Measurements from ENCODE around the gene CIDEA.
A peak's percentile ranks its signal among the peaks of the same experiment; 100 is the strongest.

Gene CIDEA

DNA sequence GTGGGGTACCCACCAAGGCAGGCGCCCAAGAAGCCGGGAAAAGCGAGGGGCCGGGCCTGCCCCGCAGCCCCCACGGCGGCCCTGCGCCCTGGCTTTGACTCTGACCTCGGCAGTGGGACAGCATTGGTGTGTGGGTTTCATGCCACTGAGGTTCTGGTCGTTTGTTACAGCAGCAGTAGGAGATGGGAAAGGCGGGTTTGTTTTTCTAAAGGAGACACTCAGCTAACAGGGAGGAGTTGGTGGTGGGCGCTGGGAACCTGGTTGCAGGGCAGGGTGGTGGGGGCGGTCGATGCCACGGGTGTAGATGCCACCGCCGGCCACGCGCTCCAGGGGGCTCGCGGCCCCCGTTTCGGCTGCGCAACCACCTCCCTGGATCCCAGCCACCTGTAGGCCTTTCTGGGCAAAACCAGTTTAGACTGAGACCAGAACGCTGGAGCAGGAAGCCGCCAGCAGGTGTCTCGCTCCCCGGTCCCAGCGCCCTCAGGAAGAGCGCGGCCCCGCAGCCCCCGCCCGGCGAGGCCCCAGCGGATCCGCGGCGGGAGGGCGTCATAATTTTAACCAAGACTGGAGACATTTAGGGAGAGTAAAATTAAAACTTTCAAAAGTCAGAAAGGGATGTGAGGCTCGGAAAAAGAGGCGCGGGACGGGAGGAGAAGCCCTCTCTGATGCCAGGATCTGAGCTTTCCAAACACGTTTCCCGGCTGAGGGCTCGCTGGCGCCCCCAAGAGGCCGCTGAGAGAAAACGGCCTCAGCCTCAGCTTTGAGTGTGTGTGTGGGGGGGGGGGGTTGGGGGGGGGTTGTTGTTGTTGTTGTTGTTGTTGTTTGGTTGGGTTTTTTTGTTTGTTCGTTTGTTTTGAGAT is 17.4 kb downstream of the CIDEA start:
- DNase-seq (ENCODE audit: low read depth in 4 of 4, low spot score in 1 of 4), result peak; percentile 7 to 49 (median 24)

DNA sequence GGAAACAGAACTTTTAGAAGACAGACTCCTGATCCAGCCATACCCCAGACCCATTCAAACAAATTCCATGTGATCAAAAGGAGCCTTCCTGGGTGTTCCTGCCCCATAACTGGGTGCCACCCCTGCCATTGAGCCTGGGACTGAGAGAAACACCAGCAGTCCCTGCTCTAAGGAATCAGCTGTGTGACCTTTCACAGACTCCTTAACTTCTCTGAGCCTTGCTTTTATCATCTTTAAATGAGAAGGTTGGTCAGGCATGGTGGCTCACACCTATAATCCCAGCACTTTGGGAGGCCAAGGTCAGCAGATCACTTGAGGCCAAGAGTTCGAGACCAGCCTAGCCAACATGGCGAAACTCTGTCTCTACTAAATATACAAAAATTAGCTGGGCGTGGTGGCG is 20.6 kb downstream of the CIDEA start:
- no peak for DNase-seq (ENCODE audit: low read depth in 4 of 4, low spot score in 1 of 4)

DNA sequence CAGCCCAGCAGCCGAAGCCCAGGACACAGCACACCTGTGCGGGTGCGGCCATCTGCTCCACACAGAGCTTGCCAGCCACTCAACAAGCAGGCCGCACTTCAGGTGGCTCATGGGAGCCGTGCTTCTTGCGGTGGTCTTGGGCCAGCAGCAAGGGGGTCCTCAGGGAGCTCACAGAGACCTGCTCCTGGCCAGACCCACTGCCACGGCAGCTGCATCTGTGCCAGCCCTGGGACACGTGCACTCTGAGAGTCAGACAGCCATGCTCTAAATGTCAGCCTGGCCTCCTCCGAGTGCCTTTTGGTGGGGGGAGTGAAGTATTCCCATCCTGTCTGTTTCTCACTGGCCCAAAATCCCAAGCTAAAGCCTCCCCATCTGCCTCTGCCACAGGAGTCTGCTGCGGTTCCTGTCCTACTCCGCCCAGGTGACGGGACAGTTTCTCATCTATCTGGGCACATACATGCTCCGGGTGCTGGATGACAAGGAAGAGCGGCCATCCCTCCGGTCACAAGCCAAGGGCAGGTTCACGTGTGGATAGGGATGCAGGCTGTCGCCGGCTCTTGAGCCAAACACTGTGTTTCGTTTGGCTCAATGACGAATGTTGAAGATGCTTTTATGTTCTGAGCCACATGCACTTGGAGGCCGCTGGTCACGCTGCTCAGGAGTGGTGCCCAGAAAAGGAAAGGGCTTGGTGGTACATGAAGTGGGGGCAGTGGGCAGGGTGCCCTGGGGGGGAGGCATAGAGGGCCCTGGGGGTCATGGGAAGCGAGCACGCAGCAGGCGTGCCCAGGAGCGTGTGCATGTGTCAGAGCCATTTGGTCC is 22.8 kb downstream of the CIDEA start:
- no peak for DNase-seq (ENCODE audit: low read depth in 4 of 4, low spot score in 1 of 4)

DNA sequence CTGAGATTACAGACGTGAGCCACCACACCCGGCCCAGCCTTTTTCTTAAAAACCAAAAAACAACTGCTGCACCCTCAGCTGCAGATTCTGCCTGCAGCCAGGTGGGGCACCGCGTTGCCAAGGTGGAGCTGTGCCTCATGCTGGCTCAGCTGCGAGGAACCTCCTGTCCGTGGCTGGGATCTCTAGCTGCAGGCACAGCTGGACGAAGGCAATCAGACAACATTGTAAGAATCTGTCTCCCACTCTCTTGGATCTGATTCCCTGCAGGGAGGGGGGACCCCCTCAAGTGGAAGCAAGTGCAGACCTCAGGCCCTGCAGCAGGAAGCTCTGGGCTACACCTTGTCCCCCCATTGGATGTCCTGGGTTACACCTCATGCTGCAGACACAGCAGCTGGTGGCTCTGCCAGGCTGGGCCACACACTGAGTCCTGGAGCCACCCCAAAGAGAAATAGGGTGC is 24.1 kb downstream of the CIDEA start:
- DNase-seq (ENCODE audit: low read depth in 4 of 4, low spot score in 1 of 4), result no peak

DNA sequence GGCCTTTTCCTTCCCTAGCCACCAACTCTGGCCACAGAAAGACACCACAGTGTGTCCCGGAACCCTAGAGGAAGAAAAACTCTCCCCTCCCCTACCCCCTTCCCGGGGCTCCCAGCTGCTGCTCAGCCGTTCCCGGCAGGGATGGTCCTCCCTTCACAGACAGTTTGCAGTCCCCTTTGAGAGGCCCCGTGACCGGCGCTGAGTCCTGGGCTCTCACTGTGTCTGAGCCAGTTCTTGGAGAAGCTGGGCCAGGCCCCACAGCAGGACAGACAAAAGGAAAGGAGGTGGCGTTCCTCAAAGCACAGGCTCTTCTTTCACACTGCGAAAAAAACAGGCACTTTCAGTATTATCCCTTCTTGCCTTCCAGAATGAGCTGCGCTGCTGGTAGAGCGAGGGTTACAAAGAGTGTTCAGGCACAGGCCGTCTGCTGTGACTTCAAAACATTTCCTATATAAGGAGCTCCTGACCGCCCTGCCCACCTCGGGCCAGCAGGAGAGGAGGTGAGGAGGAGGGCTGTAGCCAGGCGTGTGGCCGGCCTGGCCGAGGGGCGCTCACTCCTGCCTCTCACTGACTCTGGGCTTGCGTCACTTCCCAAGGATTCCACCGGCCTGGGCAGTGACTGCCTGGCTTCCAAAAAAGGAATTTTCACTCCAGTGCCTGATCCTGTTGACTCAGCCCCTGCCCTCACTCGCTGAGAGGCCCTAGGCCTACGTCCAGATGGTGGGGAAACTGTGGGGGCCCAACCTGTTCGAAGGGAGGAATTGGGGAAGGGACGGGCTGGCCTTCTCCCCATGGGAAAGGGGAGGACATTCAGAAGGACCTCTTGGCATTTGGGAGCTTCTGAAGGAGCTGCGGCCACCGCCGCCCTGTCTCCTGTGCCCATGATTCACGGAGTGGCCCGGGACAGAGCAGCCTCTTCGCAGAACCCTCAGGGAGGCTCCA is 24.9 kb downstream of the CIDEA start:
- no peak for DNase-seq (ENCODE audit: low read depth in 4 of 4, low spot score in 1 of 4)

DNA sequence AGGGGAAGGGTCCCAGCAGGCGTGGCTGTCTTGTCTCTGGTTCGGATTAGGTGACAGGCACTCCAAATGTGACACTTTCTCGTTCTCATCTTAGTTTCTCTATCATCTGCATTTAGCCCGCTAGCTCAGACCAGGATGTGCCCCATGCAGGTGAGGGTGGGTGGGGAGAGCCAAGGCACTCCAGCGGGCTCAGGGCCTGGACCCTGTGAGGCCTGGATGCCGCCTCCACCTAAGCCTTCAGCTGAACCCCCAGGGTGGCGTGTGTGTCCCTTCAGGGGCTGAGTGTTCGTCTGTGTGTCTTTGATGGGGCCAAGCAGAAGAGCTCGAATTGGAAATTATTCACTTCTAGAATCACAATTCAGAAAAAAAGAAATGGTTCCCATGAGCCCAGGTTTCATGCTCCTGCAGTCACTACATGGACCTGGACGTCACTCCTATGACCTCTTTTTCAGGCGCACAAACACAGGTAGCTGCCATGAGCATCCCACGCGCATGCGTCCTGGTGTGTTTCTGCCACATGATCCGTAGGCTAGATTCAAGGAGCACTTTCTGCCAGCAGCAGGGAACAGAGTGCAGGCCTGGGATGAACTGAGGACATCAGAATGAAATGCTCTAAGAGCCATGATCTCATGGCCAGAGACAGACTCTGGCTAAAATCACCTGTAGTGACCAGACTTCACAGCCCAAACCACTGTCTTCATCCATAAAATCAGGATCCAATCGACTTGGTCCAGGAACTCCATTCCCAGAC is 25.8 kb downstream of the CIDEA start:
- no peak for DNase-seq (ENCODE audit: low read depth in 4 of 4, low spot score in 1 of 4)

DNA sequence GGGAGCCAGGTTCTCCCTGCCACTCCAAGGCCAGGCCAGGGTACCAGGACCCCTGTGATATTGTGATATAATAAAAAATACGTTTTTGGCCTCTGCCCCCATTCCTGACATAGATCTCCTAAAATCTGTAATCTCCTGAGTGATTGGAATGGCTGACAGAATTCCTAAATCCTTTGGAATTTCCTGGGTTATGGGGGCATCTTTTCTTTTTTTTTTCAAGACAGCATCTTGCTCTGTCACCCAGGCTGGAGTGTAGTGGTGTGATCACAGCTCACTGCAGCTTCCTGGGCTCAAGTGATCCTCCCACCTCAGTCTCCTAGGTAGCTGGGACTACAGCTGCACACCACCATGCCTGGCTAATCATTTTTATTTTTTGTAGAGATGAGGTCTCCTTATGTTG is 27.7 kb downstream of the CIDEA start:
- DNase-seq (ENCODE audit: low read depth in 4 of 4, low spot score in 1 of 4), result no peak

DNA sequence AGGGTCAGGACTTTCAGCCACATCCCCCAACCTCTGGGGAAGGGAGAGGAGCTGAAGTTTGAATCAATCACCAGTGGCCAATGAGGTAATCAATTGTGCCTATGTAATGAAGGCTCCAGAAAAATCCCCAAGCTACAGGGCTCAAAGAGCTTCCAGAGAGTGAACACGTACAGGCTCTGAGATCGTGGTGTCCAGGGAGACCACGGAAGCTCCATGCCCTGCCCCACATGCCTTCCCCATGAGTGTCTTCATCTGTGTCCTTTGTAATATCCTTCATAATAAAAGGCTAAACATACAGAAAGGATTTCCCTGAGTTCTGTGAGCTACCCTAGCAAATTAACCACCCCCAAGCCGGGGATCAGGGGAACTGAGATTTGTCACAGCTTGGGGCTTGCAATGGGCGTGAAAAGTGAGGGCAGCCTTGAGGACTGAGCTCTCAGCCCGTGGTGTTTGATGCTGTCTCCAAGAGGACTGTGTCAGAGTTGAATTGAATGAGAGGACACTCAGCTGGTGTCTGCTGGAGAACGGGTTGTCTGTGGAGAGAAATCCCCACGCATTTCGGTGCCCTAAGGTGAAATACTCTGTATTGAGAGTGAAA is 28.4 kb downstream of the CIDEA start:
- DNase-seq (ENCODE audit: low read depth in 4 of 4, low spot score in 1 of 4), result no peak

DNA sequence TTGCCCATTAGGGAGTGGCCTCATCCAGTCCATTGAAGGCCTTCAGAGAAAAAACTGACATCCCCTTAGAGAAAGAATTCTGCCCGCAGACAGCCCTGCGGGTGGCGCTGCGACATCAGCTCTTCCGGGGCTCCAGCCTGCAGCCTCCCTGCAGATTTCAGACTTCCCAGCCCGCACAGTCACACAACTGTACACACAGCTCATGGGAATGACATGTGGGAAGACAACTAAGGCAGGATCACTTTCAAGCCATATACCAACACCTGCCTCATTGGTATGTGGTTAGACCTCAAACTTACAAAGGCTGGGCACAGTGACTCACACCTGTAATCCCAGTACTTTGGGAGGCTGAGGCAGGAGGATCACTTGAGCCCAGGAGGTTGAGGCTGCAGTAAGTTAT is 29.1 kb downstream of the CIDEA start:
- DNase-seq (ENCODE audit: low read depth in 4 of 4, low spot score in 1 of 4), result no peak

DNA sequence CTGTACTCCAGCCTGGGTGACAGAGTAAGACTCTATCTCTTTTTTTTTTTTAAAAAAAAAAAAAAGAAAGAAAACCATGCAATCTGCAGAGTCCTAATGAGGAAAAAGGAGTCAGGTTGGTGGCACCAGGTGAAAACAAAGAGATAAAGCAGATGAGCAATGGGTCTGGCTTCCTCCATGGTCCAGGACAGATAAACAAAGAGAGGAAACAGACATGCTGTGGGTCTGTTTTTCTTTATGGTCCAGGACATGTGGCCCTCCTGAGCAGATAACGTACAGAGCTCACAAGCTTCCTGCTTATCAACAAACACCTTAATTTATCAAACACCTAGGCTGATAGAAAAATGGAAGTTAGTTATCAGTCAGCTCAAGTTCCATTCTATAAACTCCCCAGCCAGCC is 29.5 kb downstream of the CIDEA start:
- no peak for DNase-seq (ENCODE audit: low read depth in 4 of 4, low spot score in 1 of 4)

DNA sequence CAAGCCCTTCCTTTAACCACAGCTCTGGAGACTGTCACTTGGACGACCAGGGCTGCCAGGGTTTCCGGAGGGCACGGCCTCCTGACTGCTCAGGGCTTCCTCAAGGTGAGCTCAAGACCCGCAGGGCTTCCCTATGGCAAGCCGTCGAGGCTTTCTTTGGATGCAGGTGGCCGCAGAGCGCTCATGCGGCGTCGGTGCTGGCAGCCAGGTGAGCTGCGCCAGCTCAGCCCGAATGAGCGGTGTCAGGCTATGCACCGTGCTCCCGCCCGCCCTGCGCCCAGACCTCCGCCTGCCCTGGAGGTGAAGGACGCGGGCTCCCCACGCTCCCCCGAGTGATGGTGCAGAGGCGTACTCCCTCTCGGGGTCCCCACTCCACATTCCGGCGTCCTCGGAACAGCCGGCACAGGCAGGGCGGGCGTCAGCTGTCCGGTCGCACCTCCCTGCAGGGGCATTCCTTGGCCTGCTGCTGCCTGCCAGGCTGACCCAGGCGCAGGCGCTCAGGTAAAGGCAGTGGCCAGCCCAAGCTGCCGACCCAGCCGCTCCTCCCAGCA is 33.0 kb downstream of the CIDEA start:
- no peak for DNase-seq (ENCODE audit: low read depth in 4 of 4, low spot score in 1 of 4)

DNA sequence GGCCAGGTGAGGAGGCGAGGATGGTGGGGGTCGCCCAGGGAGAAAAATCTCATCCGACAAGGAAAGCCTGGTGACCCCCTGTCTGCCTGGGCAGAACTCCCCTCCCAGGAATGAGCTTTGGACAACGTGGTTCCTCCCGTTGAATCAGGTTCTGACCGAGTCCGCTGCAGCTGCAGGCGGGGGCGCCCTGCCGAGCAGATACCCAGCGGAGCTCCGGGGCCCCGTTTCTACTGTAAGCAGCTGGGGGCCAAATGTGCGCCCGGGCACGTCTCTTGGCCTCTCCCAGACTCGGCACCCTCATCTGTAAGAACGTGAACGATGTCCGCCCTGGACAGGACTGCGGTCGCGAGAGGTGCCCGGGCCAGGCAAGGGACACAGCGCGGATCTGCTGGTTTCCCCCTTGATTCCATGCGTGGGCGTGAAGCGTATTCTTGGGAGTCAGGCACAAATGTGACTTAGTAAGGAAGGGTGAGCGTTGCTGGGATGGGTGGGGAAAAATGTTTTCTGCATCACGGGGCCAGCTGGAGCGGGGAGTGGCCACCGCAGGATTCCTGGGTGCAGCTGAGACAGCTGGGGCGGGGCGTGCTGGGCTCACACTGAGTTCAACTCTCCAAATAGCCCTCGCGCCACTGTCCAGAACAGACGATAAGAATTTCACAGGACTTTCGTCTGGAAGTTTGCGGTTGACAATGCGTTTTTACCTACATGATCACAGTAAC is 33.7 kb downstream of the CIDEA start:
- no peak for DNase-seq (ENCODE audit: low read depth in 4 of 4, low spot score in 1 of 4)

DNA sequence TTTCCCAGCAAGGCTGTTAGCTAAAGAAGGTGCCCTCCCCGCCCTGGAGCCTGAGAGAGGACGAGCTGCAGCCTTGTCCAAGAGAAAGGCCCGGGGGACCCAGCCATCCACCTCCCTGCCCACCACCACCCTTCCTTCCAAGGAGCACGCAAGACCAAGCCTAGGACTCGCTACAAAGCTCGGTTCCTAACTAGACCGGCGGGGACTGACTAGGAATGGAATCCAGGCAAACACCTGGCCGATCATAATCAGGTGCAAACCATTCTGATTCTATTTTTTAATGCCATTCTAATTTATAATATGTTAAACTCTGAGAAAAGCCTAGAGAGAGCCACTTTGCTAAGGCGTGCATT is 34.2 kb downstream of the CIDEA start:
- DNase-seq (ENCODE audit: low read depth in 4 of 4, low spot score in 1 of 4), result no peak

DNA sequence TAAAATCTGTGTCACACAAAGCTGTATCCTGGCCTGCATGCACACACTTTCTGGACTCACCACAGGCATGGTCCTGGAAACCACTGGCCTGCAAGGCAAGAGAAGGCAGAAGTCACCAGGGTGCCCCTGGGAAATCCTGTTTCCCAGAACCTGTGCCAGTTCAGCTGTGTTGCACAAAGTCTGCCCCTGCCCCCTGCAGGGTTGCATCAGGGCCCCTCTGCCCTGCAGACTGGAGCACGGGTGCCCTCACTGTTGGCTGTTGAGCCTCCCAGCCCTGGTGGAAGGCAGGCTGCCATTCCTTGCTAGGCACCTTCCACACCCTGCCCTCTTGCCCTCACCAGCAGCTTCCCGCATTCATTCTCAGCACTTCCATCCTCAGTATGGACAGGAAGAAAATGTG is 35.9 kb downstream of the CIDEA start:
- DNase-seq (ENCODE audit: low read depth in 4 of 4, low spot score in 1 of 4), result no peak

DNA sequence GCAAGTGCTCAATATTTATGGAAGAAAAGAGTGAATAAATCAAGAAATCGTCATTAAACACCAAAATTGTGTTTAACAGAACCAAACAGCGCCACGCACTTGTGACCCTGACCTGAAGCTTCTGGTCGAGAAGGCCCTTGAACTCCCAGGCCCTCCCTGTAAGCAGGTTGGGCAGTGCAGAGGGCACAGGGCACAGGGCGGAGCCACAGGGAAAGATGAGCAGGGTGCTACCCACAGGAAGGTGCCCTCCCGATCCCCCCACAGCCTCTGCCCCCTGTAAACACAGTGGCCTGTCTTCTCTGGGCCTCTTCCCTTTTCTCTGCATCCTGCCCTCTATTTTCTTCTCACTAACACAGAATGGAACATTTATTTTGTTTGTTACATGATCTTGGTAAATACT is 37.0 kb downstream of the CIDEA start:
- DNase-seq (ENCODE audit: low read depth in 4 of 4, low spot score in 1 of 4), result no peak

DNA sequence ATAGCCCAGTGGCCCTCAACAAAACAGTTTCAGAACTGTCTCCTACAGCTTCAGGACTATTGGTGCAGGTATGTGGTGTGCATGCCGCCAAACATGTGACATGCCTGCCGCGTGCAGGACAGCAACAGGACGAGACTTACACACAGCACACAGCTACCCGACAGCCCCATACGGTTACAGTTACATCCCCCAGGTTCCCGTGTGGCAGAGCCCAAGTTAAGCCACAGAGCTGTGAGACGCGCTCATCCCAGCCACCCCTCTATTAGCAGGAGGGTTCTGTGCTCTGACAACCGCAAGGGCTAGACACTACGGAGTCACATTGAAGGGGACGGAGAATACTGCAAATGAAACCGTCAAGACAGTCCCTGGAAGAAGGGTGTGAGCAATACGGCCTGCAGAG is 37.5 kb downstream of the CIDEA start:
- DNase-seq (ENCODE audit: low read depth in 4 of 4, low spot score in 1 of 4), result no peak

DNA sequence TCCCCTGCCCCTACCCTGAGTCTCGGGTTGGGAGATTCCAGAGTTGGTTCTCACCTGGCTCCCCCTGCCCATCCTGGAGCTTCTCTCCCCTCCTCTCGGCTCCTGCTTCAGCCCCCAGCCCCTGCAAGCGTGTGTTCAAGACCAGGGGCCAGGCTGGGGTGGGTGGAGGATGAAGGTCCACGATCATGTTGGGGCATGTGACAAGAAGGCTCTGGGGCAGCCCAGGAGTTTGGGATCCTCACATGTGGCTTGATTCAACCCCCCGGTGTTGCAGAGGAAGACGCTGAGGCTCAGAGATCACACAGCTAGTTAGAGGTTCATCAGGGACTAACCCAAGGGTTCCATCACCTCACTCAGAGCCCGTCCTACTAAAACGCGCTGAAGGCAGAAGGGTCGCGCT is 39.7 kb downstream of the CIDEA start:
- no peak for DNase-seq (ENCODE audit: low read depth in 4 of 4, low spot score in 1 of 4)

DNA sequence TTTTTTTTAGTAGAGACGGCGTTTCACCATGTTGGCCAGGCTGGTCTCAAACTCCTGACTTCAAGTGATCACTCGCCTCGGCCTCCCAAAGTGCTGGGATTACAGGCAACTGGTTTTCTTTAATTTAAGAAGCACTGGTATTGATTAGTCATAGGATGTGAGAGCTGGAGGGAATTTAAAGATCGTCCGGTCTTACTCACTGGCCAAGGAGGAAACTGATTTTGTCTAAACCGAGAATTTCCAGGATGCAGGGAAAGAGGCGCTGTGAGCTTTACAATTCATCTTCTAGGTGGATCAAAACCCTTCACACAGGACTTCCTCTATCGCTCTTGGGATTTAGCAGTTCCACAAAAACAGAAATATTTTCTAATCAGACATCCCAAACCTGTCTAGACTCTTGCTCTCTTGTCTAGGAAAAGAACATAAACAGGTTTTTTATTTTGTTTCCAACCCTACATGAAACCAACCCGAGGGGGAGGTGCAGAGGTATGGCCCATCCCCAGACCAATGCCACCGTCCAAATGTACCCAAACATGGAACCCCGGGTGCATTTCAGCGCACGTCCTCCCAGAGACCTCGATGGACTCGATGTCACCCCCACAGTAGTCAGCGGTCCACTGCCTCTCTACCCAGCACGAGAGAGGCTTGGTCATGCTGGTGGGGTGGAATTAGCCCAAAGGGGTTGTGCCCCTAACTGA is 41.4 kb downstream of the CIDEA start:
- DNase-seq (ENCODE audit: low read depth in 4 of 4, low spot score in 1 of 4), result no peak

DNA sequence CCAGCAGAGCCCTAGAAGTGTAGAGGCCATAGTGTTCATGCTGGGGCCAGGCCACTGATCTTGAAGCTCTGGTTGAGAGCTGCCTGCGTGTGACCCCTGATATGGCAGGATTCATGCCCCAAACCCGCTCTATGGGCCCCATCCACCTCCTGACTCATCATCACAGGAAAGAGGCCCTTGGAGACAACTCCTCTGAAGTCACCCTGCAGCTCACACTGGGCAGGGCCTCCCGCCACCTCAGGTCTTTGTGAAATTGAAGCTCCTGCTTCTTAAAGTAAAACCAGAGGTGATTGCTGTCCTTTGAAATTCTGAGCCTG is 41.9 kb downstream of the CIDEA start:
- no peak for DNase-seq (ENCODE audit: low read depth in 4 of 4, low spot score in 1 of 4)
